SK-N-SH treated with all-trans-retinoic acid at 6 μM for 48 hours (cell line): ENCODE measurements around the gene GRK6.

Experiments
- ATAC-seq: fragments of 200-7000 bp; cut with Tn5 transposase; 3 replicates; pipeline ENCODE4 v1.9.1; 2020; ENCODE audit warnings: mild to moderate bottlenecking, moderate library complexity
- ARNTL ChIP-seq: fragments of 450-650 bp; formaldehyde crosslinking; IDR thresholded peaks from 2 replicates; pipeline ENCODE4 v1.5.0; 2020; ENCODE audit warnings: low read depth, mild to moderate bottlenecking, moderate library complexity, borderline replicate concordance
- BACH2 ChIP-seq: fragments of 250-450 bp; sonication (Bioruptor Pico); IDR thresholded peaks from 2 replicates; pipeline ENCODE4 v1.9.0; 2021; ENCODE audit warnings: mild to moderate bottlenecking, borderline replicate concordance
- CSDC2 ChIP-seq: fragments of 250-450 bp; sonication (Bioruptor Pico); IDR thresholded peaks from 2 replicates; pipeline ENCODE4 v1.5.0; 2020; ENCODE audit warnings: mild to moderate bottlenecking, moderate library complexity
- ESRRG ChIP-seq: fragments of 250-450 bp; sonication (Bioruptor Pico); IDR thresholded peaks from 2 replicates; pipeline ENCODE4 v1.6.1; 2021; ENCODE audit warnings: mild to moderate bottlenecking
- GLIS3 ChIP-seq: fragments of 250-450 bp; sonication (Bioruptor Pico); IDR thresholded peaks from 2 replicates; pipeline ENCODE4 v1.5.0; 2020; ENCODE audit warnings: mild to moderate bottlenecking, moderate library complexity
- ISL1 ChIP-seq: fragments of 250-450 bp; sonication (Bioruptor Pico); IDR thresholded peaks from 2 replicates; pipeline ENCODE4 v2.1.2; 2022; ENCODE audit warnings: mild to moderate bottlenecking, moderate library complexity
- OSR1 ChIP-seq: fragments of 250-450 bp; sonication (Bioruptor Pico); IDR thresholded peaks from 2 replicates; pipeline ENCODE4 v1.8.0; 2022; ENCODE audit warnings: moderate library complexity, mild to moderate bottlenecking, inconsistent platforms
- POU6F1 ChIP-seq: fragments of 250-450 bp; sonication (Bioruptor Pico); IDR thresholded peaks from 2 replicates; pipeline ENCODE4 v1.8.0; 2021; ENCODE audit warnings: low read depth, mild to moderate bottlenecking, moderate library complexity, borderline replicate concordance
- PPARA ChIP-seq: fragments of 250-450 bp; sonication (Bioruptor Pico); IDR thresholded peaks from 2 replicates; pipeline ENCODE4 v1.5.0; 2020; ENCODE audit warnings: mild to moderate bottlenecking, borderline replicate concordance
- RARB ChIP-seq: fragments of 250-450 bp; sonication (Bioruptor Pico); IDR thresholded peaks from 2 replicates; pipeline ENCODE4 v1.8.0; 2021; ENCODE audit warnings: mild to moderate bottlenecking, moderate library complexity
- SNAI2 ChIP-seq: fragments of 250-450 bp; sonication (Bioruptor Pico); IDR thresholded peaks from 2 replicates; pipeline ENCODE4 v1.5.0; 2020; ENCODE audit warnings: mild to moderate bottlenecking, moderate library complexity
- TCF4 ChIP-seq: fragments of 250-450 bp; sonication (Bioruptor Pico); IDR thresholded peaks from 2 replicates; pipeline ENCODE4 v1.8.0; 2021; ENCODE audit warnings: mild to moderate bottlenecking, moderate library complexity, borderline replicate concordance
- TOX ChIP-seq: fragments of 250-450 bp; sonication (Bioruptor Pico); IDR thresholded peaks from 2 replicates; pipeline ENCODE4 v1.8.0; 2021; ENCODE audit warnings: mild to moderate bottlenecking, moderate library complexity, borderline replicate concordance
- TSHZ2 ChIP-seq: fragments of 250-450 bp; sonication (Bioruptor Pico); IDR thresholded peaks from 2 replicates; pipeline ENCODE4 v1.5.0; 2020; ENCODE audit warnings: mild to moderate bottlenecking, moderate library complexity
- ZC3H10 ChIP-seq: fragments of 250-450 bp; sonication (Bioruptor Pico); IDR thresholded peaks from 2 replicates; pipeline ENCODE4 v1.5.1; 2021; ENCODE audit warnings: mild to moderate bottlenecking, moderate library complexity
- ZFP3 ChIP-seq: fragments of 250-450 bp; sonication (Bioruptor Pico); IDR thresholded peaks from 2 replicates; pipeline ENCODE4 v1.5.0; 2020; ENCODE audit warnings: mild to moderate bottlenecking, moderate library complexity
- ZFP30 ChIP-seq: fragments of 450-650 bp; formaldehyde crosslinking; IDR thresholded peaks from 2 replicates; pipeline ENCODE4 v1.5.0; 2022; ENCODE audit warnings: mild to moderate bottlenecking, moderate library complexity
- ZNF565 ChIP-seq: fragments of 450-650 bp; formaldehyde crosslinking; conservative IDR thresholded peaks from 2 replicates; pipeline ENCODE4 v1.5.0; 2020; ENCODE audit warnings: low read depth, mild to moderate bottlenecking, moderate library complexity
- ZNF70 ChIP-seq: fragments of 450-650 bp; formaldehyde crosslinking; IDR thresholded peaks from 2 replicates; pipeline ENCODE4 v1.5.0; 2020; ENCODE audit warnings: mild to moderate bottlenecking, moderate library complexity
- ZNF8 ChIP-seq: fragments of 450-650 bp; formaldehyde crosslinking; IDR thresholded peaks from 2 replicates; pipeline ENCODE4 v1.5.0; 2020; ENCODE audit warnings: mild to moderate bottlenecking, moderate library complexity
- TF ChIP-seq, protein P1 (sequence below): fragments of 250-450 bp; sonication (Bioruptor Pico); IDR thresholded peaks from 2 replicates; pipeline ENCODE4 v1.5.1; 2020; ENCODE audit warnings: low read depth, mild to moderate bottlenecking, moderate library complexity
- TF ChIP-seq, protein P2 (sequence below): fragments of 250-450 bp; sonication (Bioruptor Pico); IDR thresholded peaks from 2 replicates; pipeline ENCODE4 v1.5.1; 2021; ENCODE audit warnings: mild to moderate bottlenecking, moderate library complexity

GRK6 gene

GRCh38 chr5:177489119-177489716, 62.7 kb downstream of the GRK6 start:
- ATAC-seq: no peak
- no peak for TF ChIP-seq ISL1 (CRISPR knock-in tag)
- no peak for TF ChIP-seq OSR1 (CRISPR knock-in tag)
- no peak for TF ChIP-seq POU6F1 (CRISPR knock-in tag)
- no peak for TF ChIP-seq BACH2 (CRISPR knock-in tag)
- no peak for TF ChIP-seq CSDC2
- no peak for TF ChIP-seq ZNF565 (CRISPR knock-in tag)
- no peak for TF ChIP-seq ZFP3 (CRISPR knock-in tag)
- no peak for TF ChIP-seq TOX (CRISPR knock-in tag)
- no peak for TF ChIP-seq ZNF70 (CRISPR knock-in tag)
- no peak for TF ChIP-seq PPARA (CRISPR knock-in tag)
- TF ChIP-seq TSHZ2 (CRISPR knock-in tag): no peak
- TF ChIP-seq, protein P1, sequence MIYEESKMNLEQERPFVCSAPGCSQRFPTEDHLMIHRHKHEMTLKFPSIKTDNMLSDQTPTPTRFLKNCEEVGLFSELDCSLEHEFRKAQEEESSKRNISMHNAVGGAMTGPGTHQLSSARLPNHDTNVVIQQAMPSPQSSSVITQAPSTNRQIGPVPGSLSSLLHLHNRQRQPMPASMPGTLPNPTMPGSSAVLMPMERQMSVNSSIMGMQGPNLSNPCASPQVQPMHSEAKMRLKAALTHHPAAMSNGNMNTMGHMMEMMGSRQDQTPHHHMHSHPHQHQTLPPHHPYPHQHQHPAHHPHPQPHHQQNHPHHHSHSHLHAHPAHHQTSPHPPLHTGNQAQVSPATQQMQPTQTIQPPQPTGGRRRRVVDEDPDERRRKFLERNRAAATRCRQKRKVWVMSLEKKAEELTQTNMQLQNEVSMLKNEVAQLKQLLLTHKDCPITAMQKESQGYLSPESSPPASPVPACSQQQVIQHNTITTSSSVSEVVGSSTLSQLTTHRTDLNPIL: no peak
- no peak for TF ChIP-seq ZC3H10 (CRISPR knock-in tag)
- no peak for TF ChIP-seq TCF4 (CRISPR knock-in tag)
- no peak for TF ChIP-seq ZFP30 (CRISPR knock-in tag)
- no peak for TF ChIP-seq ARNTL
- no peak for TF ChIP-seq SNAI2 (CRISPR knock-in tag)
- no peak for TF ChIP-seq ZNF8 (CRISPR knock-in tag)
- TF ChIP-seq, protein P2, sequence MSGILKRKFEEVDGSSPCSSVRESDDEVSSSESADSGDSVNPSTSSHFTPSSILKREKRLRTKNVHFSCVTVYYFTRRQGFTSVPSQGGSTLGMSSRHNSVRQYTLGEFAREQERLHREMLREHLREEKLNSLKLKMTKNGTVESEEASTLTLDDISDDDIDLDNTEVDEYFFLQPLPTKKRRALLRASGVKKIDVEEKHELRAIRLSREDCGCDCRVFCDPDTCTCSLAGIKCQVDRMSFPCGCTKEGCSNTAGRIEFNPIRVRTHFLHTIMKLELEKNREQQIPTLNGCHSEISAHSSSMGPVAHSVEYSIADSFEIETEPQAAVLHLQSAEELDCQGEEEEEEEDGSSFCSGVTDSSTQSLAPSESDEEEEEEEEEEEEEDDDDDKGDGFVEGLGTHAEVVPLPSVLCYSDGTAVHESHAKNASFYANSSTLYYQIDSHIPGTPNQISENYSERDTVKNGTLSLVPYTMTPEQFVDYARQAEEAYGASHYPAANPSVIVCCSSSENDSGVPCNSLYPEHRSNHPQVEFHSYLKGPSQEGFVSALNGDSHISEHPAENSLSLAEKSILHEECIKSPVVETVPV (CRISPR knock-in tag): no peak
- TF ChIP-seq GLIS3: no peak

GRCh38 chr5:177490311-177490991, 64.0 kb downstream of the GRK6 start:
- ATAC-seq: no peak
- TF ChIP-seq ZC3H10 (CRISPR knock-in tag) (no peak), GLIS3 (no peak), ZNF8 (CRISPR knock-in tag) (no peak), TOX (CRISPR knock-in tag) (no peak), CSDC2 (no peak), TCF4 (CRISPR knock-in tag) (no peak), ZNF70 (CRISPR knock-in tag) (no peak), PPARA (CRISPR knock-in tag) (no peak), OSR1 (CRISPR knock-in tag) (no peak), ZFP3 (CRISPR knock-in tag) (no peak), ESRRG (CRISPR knock-in tag) (no peak), RARB (CRISPR knock-in tag) (no peak), ARNTL (no peak), POU6F1 (CRISPR knock-in tag) (no peak), BACH2 (CRISPR knock-in tag) (no peak)
- TF ChIP-seq, protein P1: no peak
